A673 (cell line): ENCODE measurements around the gene MCM5. TPM values are rescaled to one million over a fixed set of nuclear protein-coding genes. Genes with fewer than 3 reads are reported as not detected.

Experiments
- Bru-seq: library from RNA; stranded (reverse); fragments of 400-500 nt; gene quantifications from one replicate; lab custom pipeline; 2021; lab: Mats Ljungman, UMichigan
- BruChase-seq, 2 experiments: library from RNA; stranded (reverse); fragments of 400-500 nt; gene quantifications; one replicate each; lab custom pipeline; 2021; lab: Mats Ljungman, UMichigan
- BruUV-seq: library from RNA; stranded (reverse); fragments of 400-500 nt; replicated peaks from 2 replicates; lab custom pipeline; 2021; lab: Mats Ljungman, UMichigan
- CTCF ChIA-PET: fragments of 300-600 bp; sonication (Branson Sonifier 250); formaldehyde crosslinking; loops from one replicate; lab custom pipeline; 2022; ENCODE audit warnings: antibody characterized with exemption; lab: Charles Lee
- POLR2A ChIA-PET: fragments of 300-600 bp; sonication (Branson Sonifier 250); formaldehyde crosslinking; loops from one replicate; lab custom pipeline; 2022; ENCODE audit warnings: antibody characterized with exemption; ENCODE audit not compliant: low non-redundant PET; lab: Charles Lee
- DNase-seq: peaks from one replicate; pipeline ENCODE4 v3.0.0-alpha.2; 2015; ENCODE audit warnings: low spot score
- H3K27ac ChIP-seq: fragments of 200-600 bp; sonication (generic); 2 replicates; pipeline ENCODE4 v1.5.1; 2016; ENCODE audit warnings: mixed run types, low read depth, mild to moderate bottlenecking, mixed read lengths, antibody characterized with exemption, low read length; ENCODE audit not compliant: poor library complexity, severe bottlenecking
- H3K27me3 ChIP-seq: fragments of 200-600 bp; sonication (generic); replicated peaks from 2 replicates; pipeline ENCODE4 v1.6.1; 2017; ENCODE audit warnings: mixed run types, low read depth, mild to moderate bottlenecking, mixed read lengths, antibody characterized with exemption, low read length; ENCODE audit not compliant: insufficient read depth, poor library complexity
- H3K36me3 ChIP-seq: fragments of 200-600 bp; sonication (generic); 2 replicates; pipeline ENCODE4 v1.6.1; 2016; ENCODE audit warnings: mixed run types, mild to moderate bottlenecking, mixed read lengths, antibody characterized with exemption, low read length; ENCODE audit not compliant: insufficient read depth, poor library complexity, severe bottlenecking
- H3K4me1 ChIP-seq: fragments of 200-600 bp; sonication (generic); 2 replicates; pipeline ENCODE4 v1.6.1; 2017; ENCODE audit warnings: mixed run types, mild to moderate bottlenecking, mixed read lengths, antibody characterized with exemption, low read length; ENCODE audit not compliant: insufficient read depth, poor library complexity, severe bottlenecking
- H3K4me3 ChIP-seq: fragments of 200-600 bp; sonication (generic); 2 replicates; pipeline ENCODE4 v1.5.1; 2016; ENCODE audit warnings: low read depth, mixed run types, mild to moderate bottlenecking, mixed read lengths, low read length; ENCODE audit not compliant: poor library complexity, severe bottlenecking
- H3K9me3 ChIP-seq: fragments of 200-600 bp; sonication (generic); 2 replicates; pipeline ENCODE4 v1.6.1; 2016; ENCODE audit warnings: mixed run types, low read depth, mild to moderate bottlenecking, mixed read lengths, antibody characterized with exemption, low read length; ENCODE audit not compliant: poor library complexity, severe bottlenecking
- EZH2 ChIP-seq: fragments of 200-600 bp; sonication (generic); IDR thresholded peaks from 2 replicates; pipeline ENCODE4 v1.6.1; 2017; ENCODE audit warnings: borderline replicate concordance, low read depth, mild to moderate bottlenecking, mixed read lengths, antibody characterized with exemption, low read length; ENCODE audit not compliant: poor library complexity, severe bottlenecking
- intact Hi-C: fragments of 100-400 bp; cut with micrococcal nuclease; formaldehyde crosslinking; loops from one replicate; pipeline ENCODE4 v1.10.0; 2022; ENCODE audit not compliant: unreplicated experiment
- long read RNA-seq: library from polyadenylated mRNA; stranded (forward); transcript quantifications from one replicate; pipeline ENCODE4 v2.0.0, GENCODE V29; 2022
- total RNA-seq: library from RNA; stranded (reverse); gene quantifications from 2 replicates; pipeline ENCODE4 v1.2.3, GENCODE V29; 2021
- TF ChIP-seq, protein P1 (sequence below): fragments of 300-800, 200-600 bp; sonication (generic); conservative IDR thresholded peaks from 2 replicates; pipeline ENCODE4 v1.5.1; 2017; ENCODE audit warnings: low read depth, mild to moderate bottlenecking, antibody characterized with exemption, low read length, moderate library complexity, mixed read lengths

Gene MCM5
- 245 and 261 TPM in 2 replicates for total RNA-seq
- Bru-seq, nascent RNA: percentile 89 among the genes with signal in this experiment
- percentile 86 among the genes with signal in this experiment for BruChase-seq, experiment 1, labeled RNA remaining after a 2-hour chase
- BruChase-seq, experiment 2, labeled RNA remaining after a 6-hour chase: percentile 91 among the genes with signal in this experiment
- long read RNA-seq, transcript MCM5-201 (17 exons, 3,534 nt): major isoform, 654 of 767 reads
- long read RNA-seq, partial matches to known transcripts: 71 of 767 reads
- long read RNA-seq, other reads (novel, unspliced or antisense): 42 of 767 reads

GRCh38 chr22:35399678-35400500, at the start of gene MCM5:
Gene MCM5, plus strand, starts transcription at chr22:35400140. Its CDS starts 299 bp downstream, at chr22:35400439.
- Histone ChIP-seq H3K27me3 (no peaks in the 10 kb centered on the region), H3K9me3 (no peaks in the 10 kb centered on the region), H3K4me1 (peaks cover 24% of the 10 kb centered on the region), H3K4me3 (peak within 1 kb of the TSS; percentile 99), H3K27ac (peak within 1 kb of the TSS; percentile 99), H3K36me3 (peaks cover 38% of the 10 kb centered on the region)
- ChIA-PET CTCF (no interaction called here), POLR2A (no interaction called here)
- intact Hi-C loops: no loop called here
- TF ChIP-seq EZH2: no peak
- TF ChIP-seq, protein P1, sequence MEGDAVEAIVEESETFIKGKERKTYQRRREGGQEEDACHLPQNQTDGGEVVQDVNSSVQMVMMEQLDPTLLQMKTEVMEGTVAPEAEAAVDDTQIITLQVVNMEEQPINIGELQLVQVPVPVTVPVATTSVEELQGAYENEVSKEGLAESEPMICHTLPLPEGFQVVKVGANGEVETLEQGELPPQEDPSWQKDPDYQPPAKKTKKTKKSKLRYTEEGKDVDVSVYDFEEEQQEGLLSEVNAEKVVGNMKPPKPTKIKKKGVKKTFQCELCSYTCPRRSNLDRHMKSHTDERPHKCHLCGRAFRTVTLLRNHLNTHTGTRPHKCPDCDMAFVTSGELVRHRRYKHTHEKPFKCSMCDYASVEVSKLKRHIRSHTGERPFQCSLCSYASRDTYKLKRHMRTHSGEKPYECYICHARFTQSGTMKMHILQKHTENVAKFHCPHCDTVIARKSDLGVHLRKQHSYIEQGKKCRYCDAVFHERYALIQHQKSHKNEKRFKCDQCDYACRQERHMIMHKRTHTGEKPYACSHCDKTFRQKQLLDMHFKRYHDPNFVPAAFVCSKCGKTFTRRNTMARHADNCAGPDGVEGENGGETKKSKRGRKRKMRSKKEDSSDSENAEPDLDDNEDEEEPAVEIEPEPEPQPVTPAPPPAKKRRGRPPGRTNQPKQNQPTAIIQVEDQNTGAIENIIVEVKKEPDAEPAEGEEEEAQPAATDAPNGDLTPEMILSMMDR: no peak
- BruUV-seq: no TSS peak
- DNase-seq: peak; percentile 99

DNA sequence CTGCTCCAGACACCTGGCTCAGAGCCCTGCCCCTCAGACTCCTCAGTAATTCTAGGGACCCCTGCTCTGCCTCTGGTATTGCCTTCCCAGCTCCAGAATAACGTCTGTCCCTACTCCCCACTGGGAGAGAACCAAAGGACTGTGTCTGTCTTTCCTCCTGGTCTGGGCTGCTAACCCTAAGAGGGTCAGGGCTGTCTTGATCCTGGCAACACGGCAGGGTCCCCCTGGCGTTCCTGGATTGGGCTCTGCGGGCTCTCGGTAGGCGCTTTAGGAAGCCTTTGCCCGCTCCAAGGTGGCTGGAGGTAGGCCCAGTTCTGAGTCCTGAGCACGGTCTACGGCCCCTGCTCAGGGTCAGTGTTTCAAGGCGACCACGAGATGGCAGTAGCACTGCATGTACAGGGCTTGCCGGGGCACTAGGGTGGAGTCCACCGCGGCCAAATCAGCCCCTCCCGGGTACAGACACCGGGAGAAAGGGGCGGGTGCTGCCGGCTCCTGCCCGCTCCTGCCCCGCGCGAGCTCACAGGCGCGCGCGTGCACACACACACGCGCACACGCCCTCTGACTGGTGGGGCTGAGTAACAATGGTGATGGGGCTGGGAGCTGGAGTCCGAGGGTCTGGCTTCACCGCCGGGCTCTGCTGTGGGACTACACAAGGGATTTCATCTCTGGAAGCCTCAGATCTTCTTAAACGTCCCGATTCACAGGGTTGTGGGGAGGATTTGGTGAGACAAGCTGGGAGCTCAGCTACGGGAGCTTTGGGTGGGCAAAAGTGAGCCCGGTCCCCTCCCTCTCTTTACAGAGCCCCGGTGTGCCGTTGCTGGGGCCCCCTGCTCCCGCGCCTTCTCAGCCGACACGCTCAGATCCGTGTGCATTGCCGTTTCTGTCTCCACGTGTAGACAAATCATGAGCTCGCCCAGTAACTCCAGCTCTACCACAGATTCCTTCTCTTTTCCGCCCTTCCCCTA, 49.1 kb upstream of the MCM5 start:
- DNase-seq: peak; percentile 91
- no peaks in the 10 kb centered on the region for H3K27me3 ChIP-seq
- intact Hi-C loops: loop anchor here (2.0 to 5.0 kb wide), 5 partner anchors 106 to 771 kb away; no protein-coding TSS in a partner anchor
- no TSS peak for BruUV-seq
- peak overlapping the region; percentile 27 for H3K27ac ChIP-seq
- no peak for TF ChIP-seq EZH2
- TF ChIP-seq, protein P1: peak; percentile 90
- no peaks in the 10 kb centered on the region for H3K9me3 ChIP-seq
- H3K36me3 ChIP-seq: no peaks in the 10 kb centered on the region
- POLR2A ChIA-PET: interaction anchor here (0.6 kb wide), 2 partner anchors 339 to 790 kb away, joined by 3 read pairs; no protein-coding TSS in a partner anchor
- CTCF ChIA-PET: interaction anchor here (0.6 to 1.2 kb wide), 6 partner anchors 12 to 270 kb away, joined by 3 to 9 read pairs (median 4); no protein-coding TSS in a partner anchor
- peak overlapping the region; percentile 55 for H3K4me3 ChIP-seq
- H3K4me1 ChIP-seq: peaks cover 13% of the 10 kb centered on the region
